Motor neuron (in vitro differentiated cells): ENCODE results near the gene CASK. TPM values are rescaled to one million over a fixed set of nuclear protein-coding genes. Genes with fewer than 3 reads are reported as not detected.

ENCODE experiments used
- ATAC-seq, 8 experiments: fragments of 200-7000 bp; cut with Tn5 transposase; replicated peaks in 6 of 8; 2 replicates each; pipeline ENCODE4 v1.8.0; 2021; ENCODE audit warnings: mild to moderate bottlenecking in 8 of 8, moderate library complexity in 8 of 8
- H3K27ac ChIP-seq, 2 donors: fragments of 250-450 bp; sonication (Bioruptor Pico); 2 replicates each; pipeline ENCODE4 v1.9.0; 2021; ENCODE audit warnings: antibody characterized with exemption in 2 of 2, mild to moderate bottlenecking in 2 of 2, moderate library complexity in 1 of 2
- H3K4me1 ChIP-seq, 2 donors: fragments of 250-450 bp; sonication (Bioruptor Pico); replicated peaks in 1 of 2; 2 replicates each; pipeline ENCODE4 v1.6.1; 2021; ENCODE audit warnings: antibody characterized with exemption in 2 of 2, mild to moderate bottlenecking in 2 of 2, moderate library complexity in 1 of 2
- H3K4me3 ChIP-seq, 5 donors: fragments of 250-450 bp; sonication (Bioruptor Pico); 2 replicates each; pipeline ENCODE4 v1.9.0; 2021; ENCODE audit warnings: antibody characterized with exemption in 5 of 5, mild to moderate bottlenecking in 5 of 5, moderate library complexity in 4 of 5
- WGBS, 10 experiments: fragments of 450-650 bp; shearing (Covaris generic); methylation state at CpG; one replicate each; pipeline ENCODE4 v1.0.0; 2022; 5-methylcytosine and 5-hydroxymethylcytosine counted together
- in situ Hi-C, 9 experiments: fragments of 400-800 bp; cut with MboI; loops; one replicate each; pipeline ENCODE4 v1.15.0; 2021; ENCODE audit warnings: low sequenced_read_pairs in 9 of 9, low pct_unique_long_range_greater_than_20kb in 2 of 9; ENCODE audit not compliant: unreplicated experiment in 9 of 9
- total RNA-seq, 8 experiments: library from RNA; unstranded; fragments of 300-600 nt; gene quantifications; 2 replicates each; pipeline versions ENCODE4 v1.2.3 to v1.2.4, GENCODE V29; 2022

CASK gene
- total RNA-seq, 8 experiments from 2014 or later = 15.6 to 51.7 (median 41.5) TPM

GRCh38 chrX:41543025-41543424 lies 380.3 kb downstream of the CASK start:
- no peak overlapping the region for H3K27ac ChIP-seq
- H3K4me1 ChIP-seq = no peaks in the 10 kb centered on the region
- no peak overlapping the region for H3K4me3 ChIP-seq
- ATAC-seq = no peak
- in situ Hi-C loops = no loop called here
- WGBS, 10 experiments = 75 to 100% methylated on average over 1 of the region's 1 CpG; no CpG with 5 or more reads in 8 of the 10 experiments

GRCh38 chrX:41542536-41542935 lies 380.8 kb downstream of the CASK start:
- Histone ChIP-seq H3K27ac (no peak overlapping the region), H3K4me1 (no peaks in the 10 kb centered on the region), H3K4me3 (no peak overlapping the region)
- in situ Hi-C loops = no loop called here
- peak in 1 of 8 experiments; percentile 53 for ATAC-seq
- 60 to 100% (median 100%) methylated on average over 1 of the region's 1 CpG; no CpG with 5 or more reads in 3 of the 10 experiments for WGBS, 10 experiments

- in situ Hi-C loops = no loop called here
- H3K4me1 ChIP-seq = no peaks in the 10 kb centered on the region
- no peak overlapping the region for H3K27ac ChIP-seq
- WGBS, 10 experiments = 60 to 100% (median 85%) methylated on average over 1 to 2 of the region's 4 CpGs; no CpG with 5 or more reads in 4 of the 10 experiments
- H3K4me3 ChIP-seq = no peak overlapping the region
- ATAC-seq = no peak
Observed at GRCh38 chrX:41542135-41542534, 381.2 kb downstream of the CASK start.

- ATAC-seq = no peak
Observed at GRCh38 chrX:41541386-41541785, 382.0 kb downstream of the CASK start.

GRCh38 chrX:41538707-41539106 lies 384.6 kb downstream of the CASK start:
- Histone ChIP-seq H3K27ac (no peak overlapping the region), H3K4me3 (no peak overlapping the region), H3K4me1 (no peaks in the 10 kb centered on the region)
- 0 to 100% (median 80%) methylated on average over 1 to 2 of the region's 4 CpGs; no CpG with 5 or more reads in 6 of the 10 experiments for WGBS, 10 experiments
- in situ Hi-C loops = no loop called here
- no peak for ATAC-seq

More at GRCh38 chrX:41541386-41541785, 382.0 kb downstream of the CASK start:
- in situ Hi-C loops = no loop called here
- Histone ChIP-seq H3K27ac (no peak overlapping the region), H3K4me3 (no peak overlapping the region), H3K4me1 (no peaks in the 10 kb centered on the region)
- WGBS, 10 experiments = 40 to 100% (median 83%) methylated on average over 1 to 2 of the region's 2 CpGs; no CpG with 5 or more reads in 5 of the 10 experiments

- Histone ChIP-seq H3K27ac (no peak overlapping the region), H3K4me1 (no peaks in the 10 kb centered on the region), H3K4me3 (no peak overlapping the region)
- in situ Hi-C loops = no loop called here
- no peak for ATAC-seq
Observed at GRCh38 chrX:41530085-41530484, 393.3 kb downstream of the CASK start.

- no peaks in the 10 kb centered on the region for H3K4me1 ChIP-seq
- no peak overlapping the region for H3K27ac ChIP-seq
- no peak for ATAC-seq
- in situ Hi-C loops = no loop called here
- 90 to 100% methylated on average over 1 to 2 of the region's 11 CpGs; no CpG with 5 or more reads in 8 of the 10 experiments for WGBS, 10 experiments
- H3K4me3 ChIP-seq = no peak overlapping the region
Observed at GRCh38 chrX:41529221-41529620, 394.1 kb downstream of the CASK start.

GRCh38 chrX:41528784-41529183 lies 394.6 kb downstream of the CASK start:
- H3K4me1 ChIP-seq = no peaks in the 10 kb centered on the region
- no peak overlapping the region for H3K27ac ChIP-seq
- no peak for ATAC-seq
- in situ Hi-C loops = no loop called here
- 50% methylated on average over 2 of the region's 7 CpGs; no CpG with 5 or more reads in 9 of the 10 experiments for WGBS, 10 experiments
- H3K4me3 ChIP-seq = no peak overlapping the region

GRCh38 chrX:41526925-41527324 lies 396.4 kb downstream of the CASK start:
- in situ Hi-C loops = no loop called here
- 20 to 92% (median 43%) methylated on average over 1 to 5 of the region's 5 CpGs; no CpG with 5 or more reads in 5 of the 10 experiments for WGBS, 10 experiments
- no peak overlapping the region for H3K4me3 ChIP-seq
- peaks cover 5 to 12% of the 10 kb centered on the region in 2 donors for H3K4me1 ChIP-seq
- no peak for ATAC-seq
- no peak overlapping the region for H3K27ac ChIP-seq

- Histone ChIP-seq H3K27ac (no peak overlapping the region), H3K4me1 (peaks cover 5 to 12% of the 10 kb centered on the region in 2 donors), H3K4me3 (no peak overlapping the region)
- no peak for ATAC-seq
- in situ Hi-C loops = no loop called here
- WGBS, 10 experiments = 42 to 89% (median 80%) methylated on average over 1 to 2 of the region's 2 CpGs; no CpG with 5 or more reads in 6 of the 10 experiments
Observed at GRCh38 chrX:41526271-41526670, 397.1 kb downstream of the CASK start.

- H3K27ac ChIP-seq = no peak overlapping the region
- H3K4me1 ChIP-seq = peaks cover 21 to 31% of the 10 kb centered on the region in 2 donors
- in situ Hi-C loops = no loop called here
- ATAC-seq = peak in 1 of 8 experiments; percentile 31
- H3K4me3 ChIP-seq = no peak overlapping the region
- 23 to 74% (median 40%) methylated on average over 2 to 4 of the region's 4 CpGs; no CpG with 5 or more reads in 3 of the 10 experiments for WGBS, 10 experiments
Observed at GRCh38 chrX:41522671-41523070, 400.7 kb downstream of the CASK start.

- H3K4me3 ChIP-seq = no peak overlapping the region
- no peak for ATAC-seq
- H3K27ac ChIP-seq = no peak overlapping the region
- in situ Hi-C loops = no loop called here
- peaks cover 27 to 32% of the 10 kb centered on the region in 2 donors for H3K4me1 ChIP-seq
- WGBS, 10 experiments = 67 to 100% (median 67%) methylated on average over 1 of the region's 2 CpGs; no CpG with 5 or more reads in 7 of the 10 experiments
Observed at GRCh38 chrX:41522081-41522480, 401.3 kb downstream of the CASK start.

GRCh38 chrX:41519468-41519867 lies 403.9 kb downstream of the CASK start:
- Histone ChIP-seq H3K27ac (no peak overlapping the region), H3K4me1 (peaks cover 44 to 49% of the 10 kb centered on the region in 2 donors), H3K4me3 (no peak overlapping the region)
- peak in 3 of 8 experiments; percentile 25 to 81 (median 73) for ATAC-seq
- in situ Hi-C loops = no loop called here
- 0 to 100% (median 31%) methylated on average over 2 to 5 of the region's 5 CpGs; no CpG with 5 or more reads in 4 of the 10 experiments for WGBS, 10 experiments

- Histone ChIP-seq H3K27ac (no peak overlapping the region), H3K4me3 (no peak overlapping the region), H3K4me1 (peaks cover 46 to 53% of the 10 kb centered on the region in 2 donors)
- WGBS, 10 experiments = 20% methylated on average over 1 of the region's 5 CpGs; no CpG with 5 or more reads in 9 of the 10 experiments
- peak in 1 of 8 experiments; percentile 44 for ATAC-seq
- in situ Hi-C loops = no loop called here
Observed at GRCh38 chrX:41518841-41519220, 404.5 kb downstream of the CASK start.
